Fibroblast of skin of right biceps (primary cell): ENCODE measurements around the gene LHX3.

Experiments
- DNase-seq: peaks from one replicate; pipeline ENCODE4 v3.0.0-alpha.2; 2013

The LHX3 gene

DNA sequence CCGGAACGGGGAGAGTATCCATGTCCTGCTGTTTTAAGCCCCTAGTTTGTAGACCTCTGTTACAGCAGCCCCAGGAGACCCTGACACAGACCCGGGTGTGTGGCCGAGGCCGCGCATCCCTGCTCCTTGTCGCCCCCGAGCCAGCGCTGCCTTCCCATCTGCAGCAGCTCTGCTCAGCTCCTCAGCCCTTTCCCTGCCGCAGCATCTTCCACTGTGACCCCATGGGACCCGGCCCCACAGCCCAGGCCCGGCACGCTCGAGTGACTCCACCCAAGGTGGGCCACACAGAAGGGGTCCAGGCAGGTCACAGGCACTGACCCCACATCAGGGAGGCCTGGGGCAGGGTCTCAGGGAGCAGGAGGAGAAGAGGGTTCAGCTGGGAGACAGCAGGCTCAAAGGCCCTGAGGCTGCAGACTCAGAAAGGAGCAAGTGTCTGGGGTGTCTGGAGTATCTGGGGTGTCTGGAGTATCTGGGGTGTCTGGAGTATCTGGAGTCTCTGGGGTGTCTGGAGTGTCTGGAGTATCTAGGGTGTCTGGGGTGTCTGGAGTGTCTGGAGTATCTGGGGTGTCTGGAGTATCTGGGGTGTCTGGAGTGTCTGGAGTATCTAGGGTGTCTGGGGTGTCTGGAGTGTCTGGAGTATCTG is 31.2 kb downstream of the LHX3 start:
- DNase-seq: no peak

DNA sequence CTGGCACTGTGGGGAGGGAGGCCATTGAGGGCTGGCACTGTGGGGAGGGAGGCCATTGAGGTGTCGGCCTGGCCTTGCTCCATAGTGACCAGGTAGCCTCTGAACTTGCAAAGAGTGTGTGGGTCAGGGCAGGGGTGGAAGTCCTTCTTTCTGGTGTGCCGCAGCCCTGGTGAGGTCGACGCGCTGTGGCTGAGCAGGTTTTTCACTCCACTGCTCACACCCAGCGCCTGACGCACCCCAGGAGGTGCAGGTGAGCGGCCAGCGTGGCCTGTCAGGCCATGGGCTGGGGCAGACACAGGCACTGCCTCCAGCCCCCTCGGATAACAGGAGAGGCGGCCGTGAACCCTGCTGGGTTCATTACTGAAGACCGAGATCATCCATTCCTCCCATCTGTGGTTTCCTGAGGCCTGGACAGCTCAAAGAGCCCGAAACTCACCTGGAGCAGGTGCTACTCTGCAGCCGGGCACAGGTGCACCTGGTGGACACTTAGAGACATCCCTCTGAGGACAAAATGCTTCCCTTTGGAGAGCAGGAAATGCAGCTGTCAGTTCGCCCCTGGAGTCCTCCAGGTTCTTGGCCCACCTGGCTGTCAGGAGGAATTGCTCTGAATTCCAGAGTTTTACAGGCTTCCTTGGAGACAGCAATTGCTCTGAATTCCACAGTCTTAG is 32.4 kb downstream of the LHX3 start:
- DNase-seq: no peak

DNA sequence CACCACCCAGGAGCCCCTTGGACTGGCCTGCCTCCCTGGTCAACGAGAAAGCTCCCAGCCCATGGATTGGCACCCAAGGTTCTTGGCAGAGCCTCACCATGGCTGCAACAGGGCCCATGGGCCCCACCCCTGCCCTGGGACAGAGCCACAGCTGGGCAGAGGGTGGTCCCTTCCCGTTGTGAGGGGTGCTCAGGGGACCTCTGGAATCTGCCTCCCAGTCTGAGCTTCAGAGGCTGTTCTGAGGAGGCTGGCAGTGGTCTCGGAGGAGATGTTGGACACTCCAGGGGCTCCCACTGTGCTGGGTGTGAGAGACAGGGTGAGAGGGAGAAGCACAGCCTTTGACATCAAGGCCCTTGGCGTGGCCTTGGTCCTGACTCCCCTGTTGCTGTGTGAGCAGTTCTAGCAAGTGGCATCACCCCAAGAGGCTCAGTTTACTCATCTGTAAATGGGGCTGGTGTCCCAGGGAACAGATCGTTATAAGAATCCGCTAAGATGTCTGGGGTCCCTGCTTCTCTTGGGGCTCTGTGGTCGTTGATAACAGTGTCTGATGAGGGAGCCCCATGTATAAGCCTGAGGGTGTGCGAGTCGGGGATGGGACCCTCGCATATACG is 33.0 kb downstream of the LHX3 start:
- no peak for DNase-seq

DNA sequence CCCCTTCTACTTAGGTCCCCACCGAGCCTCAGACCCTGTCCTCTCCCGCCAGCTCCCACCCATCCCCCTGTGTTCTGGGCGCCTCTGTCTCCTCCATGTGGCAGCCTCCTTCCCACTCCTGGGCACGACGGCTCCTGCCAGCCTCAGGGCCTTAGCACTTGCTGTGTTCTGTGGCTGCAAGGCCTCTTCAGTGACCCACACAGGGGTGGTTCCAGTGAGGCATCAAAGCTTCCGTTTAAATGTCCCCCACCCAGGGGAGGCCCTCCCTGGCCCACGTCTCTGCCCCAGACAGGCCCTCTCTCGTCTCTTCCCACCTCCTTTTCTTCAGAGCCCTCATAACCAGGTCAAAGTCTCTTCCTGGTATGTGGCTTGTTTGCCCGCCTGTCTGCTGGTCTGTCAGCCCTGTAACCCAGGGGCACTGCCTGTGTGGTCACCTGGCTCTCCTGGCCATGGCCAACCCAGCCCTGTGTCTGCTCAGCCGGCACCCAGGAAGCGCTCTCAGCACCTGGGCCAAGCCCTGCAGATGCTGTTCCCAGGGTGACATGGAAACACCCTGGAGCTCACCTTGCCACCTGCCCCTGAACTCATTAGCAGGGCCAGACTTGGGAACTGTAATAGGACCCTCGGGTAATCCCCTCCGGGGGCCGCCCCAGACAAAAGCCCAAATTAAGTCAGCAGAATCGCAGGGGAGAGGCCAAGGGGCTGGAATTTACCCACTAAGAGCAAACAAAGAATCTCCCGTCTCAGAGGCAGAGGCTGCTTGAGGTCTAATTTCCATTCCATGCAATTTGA is 33.7 kb downstream of the LHX3 start:
- DNase-seq: no peak

DNA sequence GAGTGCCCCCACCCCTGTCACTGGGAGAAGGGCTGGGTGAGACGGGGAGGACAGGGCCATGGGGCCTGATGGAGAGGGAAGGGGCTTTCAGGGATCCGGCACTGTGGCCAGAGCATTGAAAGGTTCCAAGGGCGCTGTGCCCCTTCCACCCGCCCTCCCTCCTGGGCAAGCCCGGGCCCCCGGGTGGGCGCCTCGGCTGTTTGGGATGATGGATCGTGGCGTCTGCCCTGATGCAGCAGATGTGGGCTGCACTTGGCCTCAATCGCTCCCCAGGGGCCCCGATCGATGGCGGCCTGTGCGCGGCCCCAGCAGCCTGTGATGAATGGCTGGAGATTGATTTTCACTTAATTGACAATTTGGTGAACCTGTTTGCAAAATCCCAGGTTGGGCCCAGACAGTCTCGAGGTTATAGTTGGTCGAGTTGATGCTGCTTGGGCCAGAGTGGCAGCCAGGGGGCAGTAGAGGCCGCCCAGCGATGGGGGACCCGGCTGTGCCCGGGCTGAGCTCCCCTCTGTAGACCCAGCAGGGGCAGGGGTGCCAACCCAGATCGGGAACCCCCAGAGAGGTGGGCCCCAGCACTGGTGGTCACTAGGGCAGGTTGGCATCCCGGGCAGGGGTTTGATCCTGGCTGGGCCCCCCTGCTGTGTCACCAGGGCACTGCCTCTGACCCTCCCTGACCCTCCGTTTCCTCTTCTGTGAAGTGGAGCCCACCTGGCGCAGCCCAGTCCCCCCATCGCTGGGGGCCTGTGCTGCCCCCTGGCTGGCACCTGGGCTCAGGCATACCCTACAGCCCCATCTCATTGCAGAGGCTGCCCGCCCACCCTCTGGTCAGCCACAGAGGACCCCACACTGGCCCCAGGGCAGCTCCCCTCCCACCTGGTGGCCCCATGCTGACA is 34.7 kb downstream of the LHX3 start:
- DNase-seq: no peak

DNA sequence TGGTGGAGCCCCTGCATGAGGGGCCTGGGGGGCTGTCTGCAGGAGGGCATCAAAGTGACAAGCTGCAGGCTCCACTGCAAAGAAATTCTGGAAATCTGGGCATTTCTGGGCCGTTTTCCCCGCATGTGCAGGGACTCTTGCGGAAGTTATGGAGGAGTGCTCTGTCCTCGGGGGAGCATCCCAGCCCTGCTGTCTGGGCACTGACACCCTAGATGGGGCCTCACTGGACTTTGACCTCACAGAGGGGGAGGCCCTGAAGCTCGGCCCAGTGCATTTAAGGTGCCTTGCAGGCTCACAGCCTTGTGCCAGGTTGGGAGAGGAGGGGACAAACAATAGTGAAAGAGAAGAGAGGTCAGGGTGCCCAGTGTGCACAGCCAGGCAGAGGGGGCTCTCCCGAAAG is 35.4 kb downstream of the LHX3 start:
- no peak for DNase-seq

DNA sequence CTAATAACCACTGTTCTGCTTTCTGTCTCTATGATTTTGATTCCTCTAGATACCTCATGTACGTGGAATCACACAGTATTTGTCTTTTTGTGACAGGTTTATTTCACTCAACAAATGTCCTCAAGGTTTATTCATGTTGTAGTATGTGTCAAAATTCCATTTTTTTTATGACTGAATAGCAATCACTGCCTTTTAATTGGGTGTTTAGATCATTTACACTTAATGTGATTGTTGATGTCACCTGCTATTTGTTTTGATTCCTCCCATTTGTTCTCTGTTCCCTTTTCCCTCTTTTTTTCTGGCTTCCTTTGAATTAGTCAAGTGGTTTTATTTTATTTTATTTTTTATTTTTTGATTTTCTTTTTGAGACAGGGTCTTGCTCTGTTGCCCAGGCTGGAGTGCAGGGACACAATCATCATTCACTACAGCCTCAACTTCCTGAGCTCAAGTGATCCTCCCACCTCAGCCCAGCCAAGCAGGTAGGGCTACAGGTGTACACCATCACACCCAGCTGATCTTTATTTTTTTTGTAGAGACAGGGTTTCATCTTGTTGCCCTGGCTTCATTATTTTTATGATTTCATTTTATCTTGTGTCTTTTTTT is 41.6 kb downstream of the LHX3 start:
- DNase-seq: no peak

DNA sequence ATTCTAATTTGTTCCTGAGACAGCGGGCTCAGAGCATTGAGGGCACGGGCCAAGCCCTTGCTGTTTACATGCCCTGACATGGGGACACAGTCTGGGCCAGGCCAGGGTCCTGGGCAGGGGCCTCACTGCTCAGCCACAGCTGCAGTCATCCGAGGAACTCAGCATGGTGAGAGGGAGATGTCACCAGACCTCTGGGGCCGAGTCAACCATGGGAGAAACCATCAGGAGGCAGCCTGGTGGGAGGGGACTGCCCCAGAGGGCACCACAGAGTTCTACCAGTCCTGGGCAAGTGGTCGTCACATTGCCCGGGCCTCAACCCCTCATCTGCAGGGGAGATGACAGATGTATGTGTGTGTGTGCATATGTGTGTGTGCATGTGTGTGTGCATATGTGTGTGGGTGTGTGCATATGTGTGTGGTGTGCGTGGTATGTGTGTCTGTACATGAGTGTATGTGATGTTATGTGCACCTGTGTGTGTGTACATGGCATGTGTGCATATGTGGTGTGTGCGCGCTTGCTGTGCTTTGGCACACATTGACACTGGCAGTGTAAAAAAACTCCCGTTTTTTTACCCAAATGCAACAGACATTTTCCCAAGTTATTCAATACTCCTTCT is 43.8 kb downstream of the LHX3 start:
- no peak for DNase-seq

DNA sequence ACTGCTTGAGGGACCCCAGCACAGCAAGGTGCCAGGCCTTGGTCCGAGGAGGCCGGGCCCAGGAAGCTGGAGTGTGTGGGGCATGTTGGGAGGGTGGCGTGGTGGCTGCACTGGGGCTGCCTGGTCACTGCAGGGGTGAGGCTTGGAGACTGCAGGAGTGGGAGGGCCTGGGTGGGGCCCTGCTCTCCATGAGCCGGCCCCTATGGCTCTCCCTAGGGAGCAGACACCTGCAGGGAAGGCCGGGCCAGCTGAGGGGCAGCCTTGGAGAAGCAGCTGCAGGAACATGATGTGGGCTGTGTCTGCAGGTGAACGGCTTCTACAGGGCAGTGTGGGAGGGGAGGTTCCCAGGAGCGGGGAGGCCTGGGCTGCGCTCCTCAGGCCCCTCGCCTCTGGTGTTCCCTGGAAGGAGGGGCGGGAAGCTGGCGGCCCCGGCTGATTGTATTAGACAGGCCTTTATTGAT is 44.5 kb downstream of the LHX3 start:
- no peak for DNase-seq

DNA sequence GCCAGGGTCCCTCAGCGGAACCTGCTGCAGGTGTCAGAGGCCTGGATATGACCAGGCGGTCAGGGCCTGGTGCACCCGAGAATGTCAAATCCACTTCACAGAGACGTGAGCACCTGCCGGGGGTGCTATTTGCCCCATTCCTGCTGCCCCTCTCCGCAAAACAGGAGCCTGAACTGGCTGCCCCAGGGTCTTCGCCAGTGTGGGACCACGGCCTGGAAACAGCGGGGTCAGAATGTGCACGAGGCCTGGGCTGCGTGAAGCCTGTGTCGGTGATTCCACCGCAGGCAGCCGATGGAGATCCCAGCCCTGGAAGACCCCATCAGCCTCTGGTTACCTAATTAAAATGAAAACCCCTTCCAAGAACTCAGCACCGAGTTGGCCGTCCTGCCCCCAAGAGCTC is 45.1 kb downstream of the LHX3 start:
- DNase-seq: no peak

DNA sequence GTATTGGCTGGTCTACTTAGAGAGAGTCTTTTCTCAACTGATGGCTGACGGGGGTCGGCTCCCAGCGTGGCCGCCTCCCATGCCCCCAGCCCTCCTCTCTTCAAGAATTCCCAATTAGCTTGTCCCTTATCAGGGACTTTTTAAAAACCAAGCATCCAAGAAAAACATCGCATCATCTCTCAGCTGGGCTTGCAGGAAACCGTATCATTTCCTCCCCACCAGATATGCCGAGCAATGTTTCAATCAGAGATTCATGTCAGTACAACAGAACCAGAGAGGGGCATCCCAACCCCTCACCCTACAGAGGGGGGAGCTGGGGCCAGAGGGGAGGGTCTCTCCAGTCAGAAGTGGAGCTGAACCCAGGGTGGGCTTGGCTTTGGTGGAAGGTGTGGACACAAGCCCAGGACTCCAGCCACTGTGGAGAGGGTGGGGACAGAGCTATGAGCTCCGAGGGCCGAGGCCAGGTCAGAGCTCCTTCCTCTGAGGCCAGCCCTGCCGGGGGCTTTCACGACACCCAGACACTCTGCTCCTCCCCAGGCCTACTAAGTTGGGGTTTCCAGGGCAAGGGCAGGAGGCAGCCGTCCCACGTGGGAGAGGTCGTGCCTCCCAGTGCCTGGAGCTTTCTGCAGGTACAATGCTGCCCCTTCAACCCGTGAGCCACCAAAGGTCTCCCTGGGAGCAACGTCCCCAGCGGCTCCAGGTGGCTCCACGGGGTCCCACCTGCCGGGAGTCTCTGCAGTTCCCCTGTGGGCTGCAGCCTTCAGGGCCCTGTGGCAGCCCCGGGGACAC is 47.3 kb downstream of the LHX3 start:
- no peak for DNase-seq

DNA sequence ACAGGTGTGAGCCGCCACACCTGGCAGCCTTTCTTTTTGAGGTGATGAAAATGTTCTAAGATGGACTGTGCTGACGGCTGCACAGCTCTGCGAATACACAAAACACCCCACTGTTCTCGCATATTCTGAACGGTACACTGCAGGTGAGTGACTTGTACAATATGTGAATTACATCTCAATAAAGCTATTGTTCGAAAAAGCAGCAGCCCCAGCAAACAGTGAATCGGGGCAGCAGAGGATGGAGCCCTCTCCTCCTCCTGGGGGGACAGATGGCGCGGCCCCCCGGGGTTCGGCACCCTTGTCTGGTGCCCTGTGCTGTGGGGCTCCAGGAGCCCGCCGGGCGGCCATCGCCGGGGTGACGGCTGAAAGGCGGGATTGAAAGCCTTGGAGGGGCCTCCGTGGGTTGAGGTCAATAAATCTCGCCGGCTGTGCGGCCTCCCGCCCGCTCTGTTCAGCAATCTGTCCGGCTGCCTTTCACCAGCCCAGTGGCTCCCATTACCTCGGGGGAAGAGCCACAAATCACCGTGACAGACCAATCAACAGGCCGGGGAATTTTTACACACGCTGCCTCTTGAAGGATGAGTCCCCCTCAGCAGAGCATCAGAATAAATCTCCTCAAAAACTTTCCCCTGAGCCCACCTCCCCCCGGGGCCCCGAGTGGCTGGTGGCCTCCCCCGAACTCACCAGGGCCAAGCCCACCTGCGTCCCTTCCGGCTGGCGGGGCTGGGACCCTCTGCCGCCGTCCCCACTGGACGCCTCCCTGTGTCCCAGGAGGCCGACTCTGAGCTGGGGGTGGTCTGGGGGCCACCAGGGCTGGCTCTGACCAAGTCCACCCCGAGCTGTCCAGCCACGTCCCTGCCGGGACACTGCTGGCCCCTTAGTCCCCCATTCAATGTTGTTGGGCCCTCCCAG is 48.5 kb downstream of the LHX3 start:
- DNase-seq: no peak

DNA sequence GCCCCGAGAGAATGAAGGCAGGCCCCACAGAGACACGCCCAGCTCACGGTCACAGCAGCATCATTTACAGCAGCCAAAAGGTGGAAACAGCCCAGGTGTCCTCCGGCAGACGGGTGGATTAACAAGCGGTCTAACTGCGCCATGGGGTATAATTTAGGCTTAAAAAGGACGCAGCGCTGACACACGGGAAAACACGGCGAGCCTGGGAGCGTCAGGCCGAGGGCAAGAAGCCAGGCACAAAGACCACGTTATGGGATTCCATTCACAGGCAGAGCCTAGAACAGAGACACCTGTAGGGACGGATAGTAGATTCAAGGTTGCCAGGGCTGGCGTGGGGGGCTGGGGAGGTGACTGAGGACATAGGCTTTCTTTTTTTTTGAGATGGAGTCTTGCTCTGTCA is 49.4 kb downstream of the LHX3 start:
- DNase-seq: no peak

DNA sequence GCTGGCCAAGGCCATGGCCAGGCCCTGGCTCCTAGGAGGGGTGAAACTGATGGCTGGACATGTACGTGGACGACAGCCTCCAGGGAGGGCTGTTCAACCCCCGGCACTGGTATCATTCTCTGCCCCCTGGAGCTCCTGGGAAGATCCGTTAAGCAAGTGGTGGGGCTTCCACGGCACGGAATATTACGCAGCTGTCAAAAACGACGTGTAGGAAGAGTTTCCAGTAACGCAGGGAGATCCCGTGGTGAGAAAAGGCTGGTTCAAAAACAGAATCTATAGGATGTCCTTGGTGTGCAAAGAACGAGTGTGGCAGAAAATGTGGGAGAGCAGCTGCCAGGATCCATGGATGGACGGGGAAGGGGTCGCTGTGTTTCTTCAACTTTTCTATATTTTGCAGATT is 50.0 kb downstream of the LHX3 start:
- no peak for DNase-seq

DNA sequence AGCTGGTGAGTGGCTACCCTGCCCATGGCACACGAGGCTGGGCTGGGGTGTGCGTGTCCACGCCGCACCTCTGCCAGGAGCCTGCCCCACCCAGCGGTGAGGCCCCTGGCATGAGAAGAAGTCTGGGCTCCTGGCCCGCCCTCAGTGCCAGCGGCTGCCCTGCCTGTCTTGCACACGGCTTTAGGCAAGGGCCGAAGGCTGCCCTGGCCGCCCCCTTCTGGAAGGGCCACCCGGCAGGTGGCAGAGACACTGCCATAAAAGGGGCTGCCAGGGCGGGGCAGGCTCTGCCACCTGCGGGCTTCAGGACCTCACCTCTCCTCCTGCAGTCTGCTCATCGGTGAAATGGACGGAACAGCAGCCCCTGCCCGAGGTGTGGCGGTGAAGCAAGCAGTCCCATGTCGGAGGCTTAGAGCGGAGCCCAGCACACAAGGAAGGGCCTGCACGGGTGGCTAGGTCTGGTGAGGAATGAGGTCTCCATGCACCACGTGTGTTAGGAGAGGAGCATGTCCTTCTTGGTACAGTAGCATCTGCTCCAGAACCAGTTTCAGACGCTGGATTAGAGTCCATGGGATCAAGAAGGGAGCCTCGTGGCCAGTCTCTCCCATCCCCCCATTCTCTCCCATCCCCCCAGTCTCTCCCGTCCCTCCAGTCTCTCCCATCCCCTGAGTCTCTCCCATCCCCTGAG is 51.4 kb downstream of the LHX3 start:
- no peak for DNase-seq

DNA sequence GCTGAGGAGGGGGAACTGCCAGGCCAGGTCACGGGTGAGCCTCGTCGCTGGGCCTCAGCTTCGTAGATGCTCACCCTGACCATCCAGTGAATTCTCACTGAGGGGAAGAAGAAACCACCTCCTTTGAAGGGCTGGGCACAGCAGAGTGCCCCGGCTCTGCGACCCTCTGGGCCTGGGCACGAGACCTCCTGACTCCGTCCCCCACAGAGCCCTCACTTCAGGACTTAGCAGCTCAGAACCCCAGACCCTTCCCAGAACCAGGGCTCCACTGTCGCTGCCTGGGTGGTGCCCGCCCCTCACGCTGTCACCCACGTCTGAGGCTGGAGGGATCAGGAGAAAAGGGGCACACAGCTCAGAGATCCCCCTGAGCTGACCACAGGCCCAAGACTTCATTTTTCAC is 52.0 kb downstream of the LHX3 start:
- DNase-seq: no peak

DNA sequence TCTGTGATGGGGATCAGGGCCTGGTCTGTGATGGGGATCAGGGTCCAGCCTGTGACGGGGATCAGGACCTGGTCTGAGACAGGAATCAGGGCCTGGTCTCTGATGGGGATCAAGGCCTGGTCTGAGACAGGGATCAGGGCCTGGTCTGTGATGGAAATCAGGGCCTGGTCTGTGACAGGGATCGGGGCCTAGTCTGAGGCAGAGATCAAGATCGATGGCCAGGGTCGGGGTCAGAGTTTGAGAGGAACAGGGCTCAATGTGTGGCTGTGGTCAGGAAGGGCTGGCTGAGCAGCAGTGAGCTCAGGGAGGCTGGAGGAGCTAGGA is 52.4 kb downstream of the LHX3 start:
- no peak for DNase-seq

DNA sequence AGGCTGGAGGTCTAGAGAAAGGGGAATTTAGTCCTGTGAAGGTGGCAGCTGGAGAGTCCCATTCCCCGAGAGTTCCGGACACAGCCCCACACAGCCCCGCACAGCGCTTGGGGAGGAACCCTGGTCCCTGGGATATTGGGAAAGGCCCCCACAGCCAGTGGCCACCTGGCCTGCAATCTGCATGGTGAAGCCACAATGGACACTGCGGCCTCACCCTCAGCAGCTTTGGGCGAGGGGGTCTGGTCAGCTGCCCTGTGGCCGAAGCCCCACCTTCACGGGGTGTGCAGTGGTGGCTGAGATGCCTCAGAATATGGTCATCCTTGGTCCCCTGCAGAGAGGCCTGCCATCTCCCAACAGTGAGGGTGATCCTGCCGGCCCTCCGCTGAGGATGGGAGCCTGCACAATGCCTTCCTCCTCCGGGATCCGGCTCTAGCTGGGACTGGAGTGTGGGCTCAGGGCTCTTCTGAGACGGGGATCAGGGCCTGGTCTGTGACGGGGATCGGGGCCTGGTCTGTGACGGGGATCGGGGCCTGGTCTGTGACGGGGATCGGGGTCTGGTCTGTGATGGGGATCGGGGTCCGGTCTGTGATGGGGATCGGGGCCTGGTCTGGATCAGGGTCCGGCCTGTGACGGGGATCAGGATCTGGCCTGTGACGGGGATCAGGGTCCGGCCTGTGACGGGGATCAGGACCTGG is 52.9 kb downstream of the LHX3 start:
- DNase-seq: no peak
